Left lobe of liver (tissue), 2 donors: ENCODE data around the gene SPTBN5. TPM values are rescaled to one million over a fixed set of nuclear protein-coding genes. Genes with fewer than 3 reads are reported as not detected.

Source experiments
- ATAC-seq: fragments of 200-7000 bp; cut with Tn5 transposase; one replicate; pipeline ENCODE4 v1.9.1; 2020; ENCODE audit warnings: mild to moderate bottlenecking, moderate library complexity
- DNase-seq: peaks from one replicate; pipeline ENCODE4 v3.0.0-alpha.2; 2020; ENCODE audit warnings: low spot score
- total RNA-seq: library from RNA; stranded (reverse); gene quantifications from one replicate; pipeline ENCODE4 v1.2.1, GENCODE V29; 2021
- donor health status: DM: no; HTN: no; CAD: no; lungs with moderate emphysema.
- donor health status: DM: no; HTN: yes; CAD: no.

The SPTBN5 gene
- total RNA-seq, 1 donor from 2014 or later, result 3.5 TPM

DNA sequence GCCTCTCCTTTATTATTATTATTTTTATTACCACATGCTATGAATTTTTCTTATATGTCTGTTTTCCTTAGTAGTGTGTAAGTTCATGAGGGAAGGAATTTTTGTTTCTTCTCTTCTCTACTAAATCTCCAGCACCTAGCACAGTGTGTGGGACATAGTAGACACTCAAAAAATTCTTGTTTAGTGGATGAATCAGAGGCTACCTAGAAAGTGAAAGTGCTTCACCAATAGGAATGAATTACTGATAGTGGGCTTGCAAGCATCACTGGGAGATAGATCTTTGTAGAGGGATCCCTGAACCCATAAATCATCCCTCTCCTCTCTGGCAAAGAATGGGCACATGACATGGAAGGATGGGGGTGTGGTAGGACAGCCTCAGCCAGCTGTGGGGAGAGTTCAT, 8.5 kb downstream of the SPTBN5 start:
- ATAC-seq (no peak), DNase-seq (no peak)

DNA sequence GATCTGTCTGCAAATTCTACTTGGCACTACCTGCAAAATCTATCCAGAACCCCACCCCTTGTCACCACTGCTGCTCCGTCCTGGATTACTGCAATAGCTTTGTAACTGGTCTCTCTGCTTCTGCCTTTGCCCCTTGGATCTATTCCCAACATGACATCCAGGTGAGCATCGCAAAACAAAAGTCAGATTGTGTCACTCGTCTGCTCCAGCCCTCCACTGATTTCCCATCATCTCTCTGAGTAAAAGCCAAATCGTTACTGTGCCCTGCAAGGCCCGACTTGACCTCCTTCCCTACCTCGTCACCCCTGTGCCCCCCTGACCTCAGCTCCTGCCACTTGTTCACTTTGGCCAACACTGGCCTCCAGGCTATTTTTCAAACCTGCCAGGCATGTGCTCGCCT, 9.4 kb downstream of the SPTBN5 start:
- DNase-seq (peak; percentile 88), ATAC-seq (peak; percentile 59)

DNA sequence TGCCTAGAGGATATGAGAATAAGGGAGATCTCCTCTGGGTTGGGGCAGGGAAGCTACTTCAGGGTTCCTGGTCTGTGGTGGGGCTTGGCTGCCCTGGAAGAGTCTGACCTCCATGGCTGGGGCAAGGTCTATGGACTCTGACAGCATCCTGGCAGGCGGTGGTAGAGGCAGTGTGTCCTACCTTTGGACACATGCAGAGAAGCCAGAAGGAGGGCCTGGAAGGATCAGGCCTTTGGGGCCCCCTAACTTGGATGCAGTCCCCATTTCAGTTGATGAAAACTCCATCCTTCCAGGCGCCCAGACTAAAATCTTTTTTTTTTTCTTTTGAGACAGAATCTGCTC, 10.4 kb downstream of the SPTBN5 start:
- ATAC-seq (peak; percentile 49), DNase-seq (peak; percentile 82)

DNA sequence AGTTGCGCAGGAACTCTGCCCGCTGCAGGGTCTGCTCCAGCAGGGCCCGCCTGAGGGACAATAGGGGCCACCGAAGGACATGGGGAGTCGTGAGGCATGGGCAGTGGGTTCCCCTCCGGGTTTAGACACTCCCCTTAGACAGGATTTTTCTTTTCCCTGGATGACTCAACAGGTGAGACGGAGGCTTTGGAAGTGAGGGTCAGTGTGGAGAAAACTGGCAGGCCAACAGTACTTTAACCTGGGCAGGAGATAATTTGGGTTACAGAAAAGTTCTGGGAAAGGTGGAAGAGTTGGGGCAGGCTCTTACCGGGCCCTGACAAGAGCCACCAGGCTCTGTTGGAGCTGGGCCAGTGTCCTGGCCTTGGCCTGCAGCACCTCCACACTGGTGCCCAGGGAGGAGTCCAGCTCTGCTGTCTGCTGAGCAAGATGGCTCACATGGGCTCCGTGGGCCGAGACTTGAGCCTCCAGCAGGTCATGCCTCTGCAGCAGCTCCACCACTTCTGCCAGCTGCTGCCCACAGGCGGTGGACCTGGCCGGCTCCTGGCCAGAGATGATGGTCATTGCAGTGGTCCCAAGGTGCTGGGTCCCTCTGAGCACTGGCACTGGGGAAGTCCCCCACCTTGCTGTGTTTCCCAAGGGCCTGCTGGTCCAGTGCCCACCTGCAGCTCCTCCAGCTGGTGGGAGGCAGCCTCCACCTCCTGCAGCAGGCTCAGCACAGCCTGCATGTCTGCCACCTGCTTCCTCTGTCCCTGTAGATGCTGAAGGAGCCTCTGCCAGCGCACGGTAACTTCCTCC, 11.0 kb downstream of the SPTBN5 start:
- DNase-seq (peak; percentile 65), ATAC-seq (peak; percentile 26)

DNA sequence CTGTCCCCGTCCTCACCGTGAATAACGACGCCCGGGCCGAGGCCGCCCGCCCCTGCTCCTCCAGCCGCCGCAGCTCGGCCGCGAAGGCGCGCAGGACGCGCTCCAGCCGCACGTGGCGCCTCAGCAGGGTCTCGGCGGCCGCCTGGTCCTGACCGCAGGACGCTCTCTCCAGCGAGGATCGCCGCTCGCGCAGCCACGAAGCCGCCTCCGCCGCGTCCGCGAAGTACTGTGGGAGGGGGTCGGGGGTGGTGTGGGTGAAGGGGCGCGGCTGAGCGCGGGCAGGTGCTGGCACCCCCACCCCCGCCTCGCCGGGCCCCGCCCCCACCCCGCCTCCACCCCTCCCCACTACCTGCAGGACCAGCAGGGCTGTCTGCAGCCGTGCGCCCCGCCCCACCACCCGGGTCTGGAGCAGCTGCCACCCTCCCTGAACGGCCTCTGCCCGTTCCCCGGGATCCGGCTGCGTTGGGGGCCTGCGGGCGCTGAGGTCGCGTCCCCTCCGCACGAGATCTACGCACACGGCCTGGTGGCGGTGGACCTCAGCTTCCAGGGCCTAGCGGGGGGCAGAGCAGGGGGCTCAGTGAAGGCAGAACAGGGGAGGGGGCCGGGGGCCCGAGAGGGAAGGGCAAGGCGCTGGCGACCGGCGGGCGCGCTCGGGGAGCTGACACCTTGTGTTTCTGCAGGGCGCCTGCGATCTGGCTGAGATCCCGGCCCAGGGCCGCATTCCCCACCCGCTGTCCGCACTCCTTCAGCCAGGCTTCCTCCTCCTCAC, 11.7 kb downstream of the SPTBN5 start:
- ATAC-seq (peak; percentile 13), DNase-seq (no peak)

DNA sequence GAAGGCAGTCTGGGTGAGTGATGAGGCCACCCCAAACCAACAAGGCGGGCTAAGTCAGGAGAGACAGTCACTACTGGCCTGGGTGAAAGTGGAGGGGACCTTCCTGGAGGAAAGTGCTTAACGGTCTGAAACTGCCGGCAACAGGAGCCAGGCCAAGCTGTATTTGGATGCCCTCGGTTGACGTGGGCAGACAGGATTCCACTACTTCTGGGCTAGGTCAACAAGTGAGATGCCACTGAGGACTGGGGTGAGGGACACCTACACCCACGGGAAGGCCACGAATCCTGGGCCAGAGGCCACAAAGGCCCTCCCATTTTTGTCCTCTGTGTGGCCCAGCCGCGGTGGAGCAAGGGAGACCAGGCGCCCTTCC, 12.3 kb downstream of the SPTBN5 start:
- ATAC-seq (peak; percentile 58), DNase-seq (peak; percentile 77)

DNA sequence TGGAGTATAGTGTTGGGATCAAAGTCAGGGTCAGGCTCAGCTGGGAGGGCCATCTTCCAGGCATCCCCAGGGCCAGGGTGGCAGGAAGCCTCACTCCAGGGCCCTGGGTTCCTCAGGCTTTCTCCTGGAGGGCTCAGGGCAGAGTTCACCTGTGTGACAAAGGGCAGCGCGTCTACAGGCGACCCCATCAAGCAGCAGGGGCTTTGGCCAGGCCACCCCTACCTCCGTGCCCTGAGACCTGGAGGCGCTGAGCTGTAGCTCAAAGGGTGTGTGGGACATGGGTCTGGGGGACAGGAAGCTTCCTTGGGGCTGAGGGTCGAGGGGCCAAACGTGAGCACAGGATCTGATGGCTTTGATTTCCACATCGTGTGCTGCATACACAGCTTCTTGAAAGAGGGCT, 12.8 kb downstream of the SPTBN5 start:
- no peak for DNase-seq
- no peak for ATAC-seq

DNA sequence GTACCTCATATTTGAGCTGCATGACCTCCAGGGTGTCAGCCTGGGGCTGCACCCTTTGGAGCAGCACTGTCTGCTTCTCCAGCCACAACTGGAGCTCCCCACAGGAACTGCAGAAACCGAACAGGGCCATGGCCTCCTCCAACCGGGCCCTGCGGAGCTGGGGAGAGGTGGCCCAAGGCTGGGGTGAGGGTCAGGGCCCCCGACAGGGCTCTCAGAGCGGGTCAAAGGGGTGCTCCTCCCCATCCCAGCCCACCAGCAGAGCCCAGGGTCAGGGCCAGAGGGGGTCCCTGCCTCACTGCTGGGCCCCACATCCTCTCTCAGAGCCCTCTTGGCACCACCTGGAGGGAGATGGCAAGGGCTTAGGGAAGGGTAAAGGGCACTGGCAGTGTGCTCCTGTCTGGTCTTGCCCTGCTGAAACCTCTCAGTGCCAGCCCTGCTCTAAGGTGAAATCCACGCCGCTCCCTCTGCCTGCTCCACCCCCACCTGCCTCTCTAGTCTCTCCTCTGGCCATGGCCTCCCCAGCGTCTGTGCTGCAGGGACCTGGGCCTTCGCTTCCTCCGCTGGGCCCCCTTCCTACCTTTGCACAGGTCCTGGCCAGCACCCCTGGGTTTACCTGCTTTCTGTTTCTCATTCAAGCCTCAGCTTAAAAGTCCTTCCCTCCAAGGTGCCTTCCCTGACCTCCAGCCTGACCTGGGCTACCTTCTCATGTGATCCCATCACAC, 13.5 kb downstream of the SPTBN5 start:
- DNase-seq, result peak; percentile 64
- peak; percentile 56 for ATAC-seq

DNA sequence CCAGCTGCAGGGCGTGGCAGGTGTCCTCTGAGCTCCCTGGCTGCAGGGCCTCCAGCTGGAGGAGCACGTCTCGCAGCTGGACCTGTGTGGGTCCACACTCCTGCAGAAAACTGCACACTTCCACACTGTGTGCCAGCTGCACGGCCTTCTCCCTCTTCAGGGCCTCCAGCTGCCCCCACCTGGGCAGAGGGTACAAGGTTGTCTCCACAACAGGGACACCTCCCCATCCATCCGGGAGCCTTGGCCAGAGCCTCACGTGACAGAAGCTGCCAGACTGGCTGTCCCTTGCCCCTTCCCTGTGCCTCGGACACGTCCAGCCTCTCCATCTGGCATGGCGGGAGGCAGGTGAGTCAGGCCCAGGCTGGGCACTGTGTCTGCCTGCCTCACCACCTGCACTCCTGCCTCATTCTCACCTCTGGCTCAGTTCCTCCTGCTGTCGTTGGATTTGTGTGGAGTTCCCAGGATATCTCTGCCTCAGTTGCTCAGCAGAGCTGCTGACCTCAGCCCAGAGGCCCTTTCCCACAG, 14.5 kb downstream of the SPTBN5 start:
- ATAC-seq, result no peak
- DNase-seq, result no peak

DNA sequence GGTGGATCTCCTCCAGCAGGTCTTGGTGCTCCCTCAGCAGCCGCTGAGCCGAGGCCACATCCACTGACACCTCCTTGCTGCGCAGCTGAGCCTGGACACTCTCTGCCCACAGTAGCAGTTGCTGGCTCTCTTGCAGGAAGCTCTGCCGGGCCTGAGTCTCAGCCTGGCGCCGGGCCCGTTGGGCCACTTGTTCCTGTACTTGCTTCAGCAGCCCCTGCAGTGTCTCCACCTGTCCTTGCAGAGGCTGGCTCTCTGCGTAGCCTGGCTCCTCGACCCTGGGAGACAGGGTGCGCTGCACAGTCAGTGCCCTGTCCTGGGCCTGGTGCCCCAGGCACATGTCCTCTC, 15.5 kb downstream of the SPTBN5 start:
- ATAC-seq, result no peak
- no peak for DNase-seq

DNA sequence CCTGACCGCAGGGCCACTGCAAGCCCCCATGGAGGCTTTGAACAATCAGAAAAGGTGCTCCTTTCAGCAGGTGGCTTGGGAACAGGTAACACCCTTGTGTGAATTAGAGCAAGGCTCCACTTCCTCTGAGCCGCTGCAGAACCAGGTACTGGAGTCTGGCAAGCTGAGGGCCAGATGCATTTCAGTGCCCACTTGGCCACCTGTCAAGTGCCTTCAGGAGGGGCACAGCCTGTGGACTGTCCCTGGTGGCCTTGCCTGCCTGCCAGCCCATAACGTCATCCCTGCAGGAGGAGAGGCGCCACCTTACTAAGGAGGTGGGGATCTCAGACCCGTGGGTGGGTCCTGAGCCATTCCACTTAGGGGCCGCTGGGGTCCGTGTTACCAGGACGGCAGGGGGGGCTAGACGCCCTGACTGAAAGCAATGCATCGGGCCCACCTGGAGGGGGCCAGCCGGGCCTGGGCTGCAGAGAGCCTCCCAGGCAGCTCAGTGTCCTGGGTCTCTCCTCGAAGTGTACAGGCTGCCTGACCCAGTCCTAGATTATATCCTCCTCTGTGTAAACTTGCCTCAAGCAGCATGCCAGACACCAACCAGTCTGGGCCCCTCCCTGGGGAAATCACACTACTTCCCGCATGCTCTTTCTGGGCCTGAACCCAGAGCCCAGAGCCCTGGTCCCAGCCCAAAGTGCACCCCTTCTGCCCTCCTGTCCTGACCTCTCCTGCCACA, 16.1 kb downstream of the SPTBN5 start:
- no peak for DNase-seq
- ATAC-seq, result no peak

DNA sequence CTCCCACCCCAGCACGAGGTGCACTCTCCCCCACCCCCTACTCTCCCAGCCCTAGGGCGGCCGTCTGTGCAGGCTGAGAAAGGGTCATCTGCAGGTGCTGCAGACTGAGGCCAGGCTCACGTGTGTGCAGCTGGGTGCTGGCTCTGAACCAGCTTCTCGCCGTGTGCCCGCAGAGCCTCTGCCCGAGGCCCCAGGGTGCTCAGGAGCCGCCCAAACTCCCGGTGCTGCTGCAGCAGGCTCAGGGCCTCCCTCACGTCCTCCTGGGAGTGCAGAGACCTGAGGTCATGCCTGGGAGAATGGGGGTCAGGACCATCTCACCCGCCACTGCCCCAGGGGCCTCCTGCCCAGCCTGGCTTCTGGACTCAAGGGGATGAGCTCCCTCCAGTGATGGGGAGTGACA, 17.2 kb downstream of the SPTBN5 start:
- no peak for DNase-seq
- no peak for ATAC-seq

DNA sequence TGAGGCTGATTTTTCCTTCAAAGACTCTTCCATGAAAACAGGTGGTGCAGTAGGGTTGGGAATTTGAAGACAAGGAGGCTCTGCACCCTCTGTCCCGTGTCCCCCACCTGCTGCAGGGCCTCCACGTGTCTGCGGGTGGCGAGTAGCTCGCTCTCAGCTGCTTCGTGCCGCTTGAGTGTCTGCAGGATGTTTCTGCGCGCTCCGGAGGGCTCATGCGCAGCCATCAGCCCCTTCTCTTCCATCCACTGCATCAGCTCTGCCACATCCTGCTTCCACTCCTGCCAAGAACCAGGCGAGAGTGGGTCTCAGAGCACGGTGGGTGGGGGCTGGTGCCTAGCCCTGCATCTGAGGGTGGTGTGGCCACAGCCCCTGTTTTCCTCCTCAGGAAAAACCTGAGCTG, 17.8 kb downstream of the SPTBN5 start:
- DNase-seq (no peak), ATAC-seq (no peak)

DNA sequence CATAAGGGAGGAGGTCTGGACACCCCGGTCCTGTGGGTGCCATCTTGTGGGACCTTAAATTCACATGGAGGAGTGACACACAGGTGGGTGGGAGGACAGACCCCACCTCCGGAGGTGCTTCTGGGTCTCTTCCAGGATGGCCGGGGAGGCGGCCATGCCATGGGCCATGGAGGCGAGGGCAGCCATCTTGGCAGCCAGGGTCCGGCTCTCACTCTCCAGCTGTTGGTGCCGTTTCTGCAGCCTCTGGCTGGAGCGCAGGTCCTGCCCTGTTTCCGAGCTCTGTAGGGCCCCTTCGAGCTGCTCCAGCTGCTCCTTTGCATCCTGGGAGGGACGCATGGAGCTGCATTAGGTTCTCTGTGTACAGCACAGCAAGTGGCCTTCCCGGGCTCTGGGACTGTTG, 19.1 kb downstream of the SPTBN5 start:
- DNase-seq (no peak), ATAC-seq (no peak)

DNA sequence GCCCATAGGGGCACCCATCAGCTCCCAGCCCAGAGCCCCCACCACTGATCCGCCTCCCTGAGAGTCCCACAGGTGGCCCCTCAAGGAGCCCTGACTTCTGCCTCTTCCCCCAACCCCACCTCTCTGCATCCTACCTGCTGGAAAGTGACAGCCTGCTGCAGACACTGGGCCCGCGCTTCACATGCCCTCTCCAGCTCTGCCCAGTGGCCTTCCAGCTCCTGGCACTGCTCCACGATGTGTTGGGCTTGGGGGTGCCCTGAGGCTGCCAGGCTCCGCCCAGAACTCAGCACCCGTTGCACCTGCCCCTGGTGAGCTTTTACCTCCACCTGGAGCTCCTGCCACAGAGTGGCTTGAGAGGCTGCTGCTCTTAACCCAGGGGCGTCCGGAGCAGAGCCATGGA, 20.1 kb downstream of the SPTBN5 start:
- ATAC-seq (no peak), DNase-seq (no peak)

DNA sequence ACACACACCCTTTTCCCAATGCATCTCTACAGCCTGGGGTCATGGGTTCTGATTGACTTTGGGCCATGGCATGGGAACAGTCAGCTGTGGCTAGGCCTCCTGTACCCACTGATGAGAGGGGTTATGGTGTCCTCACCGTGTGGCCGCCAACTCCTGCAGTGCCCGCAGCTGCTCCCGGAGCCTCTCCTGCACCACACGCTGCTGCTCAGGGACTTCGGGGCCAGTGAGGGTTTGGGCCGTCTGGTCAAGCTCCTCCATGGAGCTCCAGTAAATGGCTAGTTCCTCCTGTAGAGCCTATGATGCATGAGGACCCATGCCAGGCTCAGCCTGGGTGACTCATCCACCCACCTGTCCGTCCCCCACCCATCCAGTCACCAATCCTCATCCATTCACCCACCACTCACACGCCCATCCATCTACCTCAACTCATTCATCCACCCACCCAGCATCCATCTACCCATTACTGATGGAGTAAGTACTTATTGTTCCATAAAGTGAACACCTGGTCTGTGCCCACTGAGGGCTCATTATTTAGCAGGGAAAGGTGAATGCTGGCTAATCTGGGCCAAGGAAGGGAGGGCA, 21.6 kb downstream of the SPTBN5 start:
- DNase-seq, result no peak
- no peak for ATAC-seq

DNA sequence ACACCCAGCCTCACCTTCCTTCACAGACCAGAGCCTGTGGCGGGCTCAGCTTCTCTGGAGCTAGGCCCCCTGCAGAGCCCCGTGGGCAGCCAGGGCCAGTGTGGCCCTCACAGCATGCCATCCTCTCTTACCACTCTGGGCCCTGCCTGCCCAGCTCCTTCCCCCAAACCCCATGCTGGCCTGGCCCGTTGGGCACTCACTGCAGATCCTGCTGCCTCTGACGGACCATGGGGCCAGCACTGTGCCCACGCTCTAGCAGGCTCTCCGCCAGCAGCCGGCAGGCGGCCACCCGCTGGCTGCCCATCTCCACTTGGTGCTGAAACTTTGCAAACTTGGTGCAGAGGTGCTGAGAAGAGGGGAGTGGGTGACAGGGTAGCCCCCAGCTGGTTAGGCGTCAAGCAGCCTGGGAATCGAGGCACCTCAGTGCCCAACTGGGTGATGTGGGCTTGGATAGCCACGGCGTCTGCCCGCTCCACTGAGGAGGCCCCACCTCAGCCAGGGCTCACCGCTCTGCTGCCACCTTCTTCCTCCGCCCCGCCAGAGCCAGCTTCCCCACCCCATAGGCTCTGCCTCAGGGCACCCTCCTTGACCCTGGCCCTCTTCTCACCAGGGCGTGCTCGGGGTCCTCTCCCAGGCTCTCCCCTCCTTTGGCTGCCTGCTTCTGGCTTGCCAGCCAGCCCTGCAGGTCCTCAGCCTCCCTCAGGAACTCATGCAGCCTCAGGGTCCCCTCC, 22.5 kb downstream of the SPTBN5 start:
- ATAC-seq (no peak), DNase-seq (no peak)

DNA sequence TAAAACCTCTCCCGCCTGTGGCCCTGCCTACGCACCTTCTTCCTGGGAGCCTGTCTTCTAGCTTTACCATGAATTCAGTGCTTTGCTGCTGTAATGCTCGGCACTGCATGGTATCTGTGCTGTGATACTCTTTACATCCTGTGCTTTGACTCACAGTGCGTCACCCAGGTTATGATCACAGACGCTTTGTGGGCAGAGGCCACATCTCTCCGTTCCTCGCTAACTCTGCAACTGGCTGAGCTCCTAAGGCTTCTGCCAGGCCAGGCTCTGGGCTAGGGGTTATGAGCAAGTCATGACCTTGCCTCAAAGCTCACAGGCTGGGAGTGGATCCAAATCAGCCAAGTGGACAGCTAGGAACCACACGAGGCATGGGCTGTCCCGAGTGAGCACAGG, 23.2 kb downstream of the SPTBN5 start:
- ATAC-seq, result peak; percentile 80
- peak; percentile 63 for DNase-seq

DNA sequence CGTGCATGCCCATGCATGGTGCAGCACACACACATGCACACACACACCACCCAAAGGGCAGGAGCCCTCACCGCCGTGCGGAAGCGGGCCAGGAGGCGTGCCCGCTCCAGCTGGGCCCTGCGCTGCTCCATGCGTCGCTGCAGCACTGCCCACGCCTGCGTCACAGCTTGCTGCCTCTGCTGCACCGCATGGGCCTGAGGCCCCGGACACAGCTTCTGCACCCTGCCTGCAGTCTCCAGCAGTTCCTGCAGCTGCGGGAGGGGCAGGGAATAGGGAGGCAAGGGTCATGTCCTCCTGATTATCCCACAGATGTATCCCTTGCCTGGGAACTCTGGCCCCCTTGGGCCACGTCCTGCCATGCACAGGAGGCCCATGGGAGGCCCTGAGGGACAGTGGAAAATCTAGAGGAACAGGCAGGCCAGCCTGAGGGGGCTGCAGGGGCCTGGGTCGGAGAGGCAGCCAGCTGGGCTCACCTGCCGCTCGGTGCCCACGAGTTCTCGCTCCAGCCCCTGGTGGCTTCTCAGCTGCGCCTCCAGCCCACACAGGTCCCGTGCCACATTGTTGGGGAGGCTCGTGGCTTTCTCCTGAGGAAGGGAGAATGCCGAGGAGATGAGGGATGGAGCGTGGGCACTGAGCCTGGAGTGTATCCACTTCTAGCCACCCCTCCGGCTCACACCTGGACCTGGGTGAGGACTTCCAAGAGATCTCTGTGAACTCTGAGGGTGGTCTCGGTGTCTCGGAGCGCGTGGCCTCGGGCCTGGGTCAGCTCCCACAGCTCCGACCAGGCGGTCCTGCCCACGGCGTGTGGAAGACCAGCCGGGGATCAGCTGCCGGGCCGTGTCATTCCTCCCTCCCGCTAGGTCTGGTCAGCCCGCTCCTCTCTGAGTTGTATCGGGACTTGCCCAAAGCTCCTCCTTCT, 23.8 kb downstream of the SPTBN5 start:
- no peak for ATAC-seq
- no peak for DNase-seq
